Femur (tissue), 1 donor: Measurements from ENCODE around the gene AURKA.

ENCODE experiments used
- DNase-seq: peaks from one replicate; pipeline ENCODE4 v3.0.0-alpha.2; 2017

AURKA gene

GRCh38 chr20:56389807-56390206 is 2.2 kb downstream of the AURKA start:
- no peak for DNase-seq

- no peak for DNase-seq
Measured at GRCh38 chr20:56388882-56389281, 3.1 kb downstream of the AURKA start.

- DNase-seq, result no peak
Measured at GRCh38 chr20:56386219-56386618, 5.8 kb downstream of the AURKA start.

- no peak for DNase-seq
Measured at GRCh38 chr20:56385130-56385529, 6.9 kb downstream of the AURKA start.

GRCh38 chr20:56383334-56383733 is 8.7 kb downstream of the AURKA start:
- no peak for DNase-seq

GRCh38 chr20:56382696-56383095 is 9.3 kb downstream of the AURKA start:
- no peak for DNase-seq

- DNase-seq, result no peak
Measured at GRCh38 chr20:56381501-56381900, 10.5 kb downstream of the AURKA start.

GRCh38 chr20:56380375-56380774 is 11.6 kb downstream of the AURKA start:
- no peak for DNase-seq

GRCh38 chr20:56378386-56378785 is 13.6 kb downstream of the AURKA start:
- no peak for DNase-seq

GRCh38 chr20:56376331-56376730 is 15.7 kb downstream of the AURKA start:
- no peak for DNase-seq

GRCh38 chr20:56373942-56374341 is 18.1 kb downstream of the AURKA start:
- no peak for DNase-seq

- no peak for DNase-seq
Measured at GRCh38 chr20:56372850-56373249, 19.2 kb downstream of the AURKA start.

- no peak for DNase-seq
Measured at GRCh38 chr20:56371977-56372376, 20.0 kb downstream of the AURKA start.

GRCh38 chr20:56369179-56369578 is 22.8 kb downstream of the AURKA start:
- DNase-seq, result no peak

GRCh38 chr20:56368351-56369134 is 23.5 kb downstream of the AURKA start:
- no peak for DNase-seq

- no peak for DNase-seq
Measured at GRCh38 chr20:56363491-56363890, 28.5 kb downstream of the AURKA start.

GRCh38 chr20:56362833-56363413 is 29.1 kb downstream of the AURKA start:
- peak; percentile 44 for DNase-seq

GRCh38 chr20:56361900-56362299 is 30.1 kb downstream of the AURKA start:
- DNase-seq, result no peak

- DNase-seq, result no peak
Measured at GRCh38 chr20:56360908-56361205, 31.2 kb downstream of the AURKA start.

- no peak for DNase-seq
Measured at GRCh38 chr20:56360133-56360907, 31.7 kb downstream of the AURKA start.

- peak; percentile 73 for DNase-seq
Measured at GRCh38 chr20:56359212-56360132, 32.5 kb downstream of the AURKA start.

- peak; percentile 92 for DNase-seq
Measured at GRCh38 chr20:56358600-56359211, 33.3 kb downstream of the AURKA start, which contains the start of gene FAM210B. Gene FAM210B, plus strand, starts transcription at chr20:56358974. Its CDS starts 32 bp downstream, at chr20:56359006.
